Vagina (tissue), 2 donors: ENCODE data around the gene ZMIZ1.

Experiments
- POLR2A ChIP-seq, 2 donors: fragments of 450-650 bp; IDR thresholded peaks; one replicate each; pipeline ENCODE4 v1.6.1; 2017; ENCODE audit warnings: antibody characterized with exemption in 2 of 2, mild to moderate bottlenecking in 2 of 2, moderate library complexity in 2 of 2
- TF ChIP-seq, protein P1 (sequence below), 3 experiments: fragments of 450-650 bp in 2 of 3; fragments of 200-600 bp in 1 of 3; sonication (generic) in 1 of 3; IDR thresholded peaks; one replicate each; pipeline ENCODE4 v1.5.1; 2017 to 2019; ENCODE audit warnings: antibody characterized with exemption in 3 of 3, mild to moderate bottlenecking in 2 of 3, moderate library complexity in 2 of 3

DNA sequence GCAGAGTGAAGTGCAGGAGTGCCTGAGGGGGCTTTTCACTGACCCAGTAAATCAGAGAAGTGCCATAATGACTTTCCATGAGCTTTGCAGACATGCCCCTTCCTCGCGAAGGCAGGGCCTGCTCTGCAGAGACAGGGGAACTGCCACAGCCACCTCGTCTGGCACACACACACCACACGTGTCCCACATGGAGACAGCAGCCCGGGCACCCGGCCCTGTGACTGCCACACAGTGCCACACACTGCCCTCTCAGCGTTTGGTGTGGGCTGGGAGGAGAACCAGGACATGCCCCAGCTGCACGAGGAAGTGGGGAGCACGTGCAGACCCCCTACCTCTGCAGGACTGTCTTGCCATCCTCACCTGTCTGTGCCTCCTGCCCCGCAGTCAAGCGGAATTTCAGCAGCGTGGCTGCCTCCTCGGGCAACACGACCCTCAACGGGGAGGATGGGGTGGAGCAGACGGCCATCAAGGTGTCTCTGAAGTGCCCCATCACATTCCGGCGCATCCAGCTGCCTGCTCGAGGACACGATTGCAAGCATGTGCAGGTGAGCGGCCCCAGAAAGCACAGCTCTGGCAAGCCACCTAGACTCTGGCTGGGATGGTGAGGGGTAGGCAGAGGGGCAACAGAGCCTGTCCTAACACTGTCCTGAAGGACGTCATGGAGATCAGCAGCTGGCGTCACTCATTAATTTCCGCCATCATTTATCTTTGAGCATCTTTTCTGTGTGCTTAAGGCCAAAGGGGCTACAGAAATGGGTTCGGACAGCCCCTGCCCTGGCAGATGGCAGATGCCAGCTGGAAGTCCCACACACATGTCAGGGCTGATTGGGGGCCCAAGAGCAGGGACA is 235.1 kb downstream of the ZMIZ1 start:
- TF ChIP-seq, protein P1, sequence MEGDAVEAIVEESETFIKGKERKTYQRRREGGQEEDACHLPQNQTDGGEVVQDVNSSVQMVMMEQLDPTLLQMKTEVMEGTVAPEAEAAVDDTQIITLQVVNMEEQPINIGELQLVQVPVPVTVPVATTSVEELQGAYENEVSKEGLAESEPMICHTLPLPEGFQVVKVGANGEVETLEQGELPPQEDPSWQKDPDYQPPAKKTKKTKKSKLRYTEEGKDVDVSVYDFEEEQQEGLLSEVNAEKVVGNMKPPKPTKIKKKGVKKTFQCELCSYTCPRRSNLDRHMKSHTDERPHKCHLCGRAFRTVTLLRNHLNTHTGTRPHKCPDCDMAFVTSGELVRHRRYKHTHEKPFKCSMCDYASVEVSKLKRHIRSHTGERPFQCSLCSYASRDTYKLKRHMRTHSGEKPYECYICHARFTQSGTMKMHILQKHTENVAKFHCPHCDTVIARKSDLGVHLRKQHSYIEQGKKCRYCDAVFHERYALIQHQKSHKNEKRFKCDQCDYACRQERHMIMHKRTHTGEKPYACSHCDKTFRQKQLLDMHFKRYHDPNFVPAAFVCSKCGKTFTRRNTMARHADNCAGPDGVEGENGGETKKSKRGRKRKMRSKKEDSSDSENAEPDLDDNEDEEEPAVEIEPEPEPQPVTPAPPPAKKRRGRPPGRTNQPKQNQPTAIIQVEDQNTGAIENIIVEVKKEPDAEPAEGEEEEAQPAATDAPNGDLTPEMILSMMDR (IDR thresholded peaks at IDR 0.05), result no peak
- TF ChIP-seq POLR2A (IDR thresholded peaks at IDR 0.05), result no peak
